GM20000 (cell line): ENCODE measurements around the gene AK4.
A peak's percentile ranks its signal among the peaks of the same experiment; 100 is the strongest.

Experiments
- DNase-seq: peaks from one replicate; pipeline ENCODE4 v3.0.0; 2012; ENCODE audit warnings: low spot score
- TF ChIP-seq, protein P1 (sequence below): IDR thresholded peaks from 2 replicates; pipeline ENCODE4 v1.5.1; 2012; ENCODE audit warnings: mild to moderate bottlenecking, control low read depth; ENCODE audit errors: extremely low read depth, missing control alignments

The AK4 gene

DNA sequence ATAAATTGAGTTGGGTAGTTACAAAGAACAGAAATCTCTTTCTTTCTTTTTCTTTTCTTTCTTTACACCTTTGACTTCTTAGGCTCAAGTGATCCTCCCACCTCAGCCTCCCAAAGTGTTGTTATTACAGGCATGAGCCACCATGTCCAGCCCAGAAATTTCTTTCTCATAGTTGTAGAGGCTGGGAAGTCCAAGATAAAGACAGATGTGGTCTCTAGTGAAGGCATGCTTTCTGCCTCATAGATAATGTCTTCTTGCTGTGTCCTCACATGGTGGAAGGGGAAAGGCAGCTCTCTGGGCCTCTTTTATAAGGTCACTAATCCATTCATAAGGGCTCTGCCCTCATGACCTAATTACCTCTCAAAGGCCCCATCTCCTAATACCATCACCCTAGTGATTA, 97.3 kb downstream of the AK4 start:
- DNase-seq, result no peak
- TF ChIP-seq, protein P1, sequence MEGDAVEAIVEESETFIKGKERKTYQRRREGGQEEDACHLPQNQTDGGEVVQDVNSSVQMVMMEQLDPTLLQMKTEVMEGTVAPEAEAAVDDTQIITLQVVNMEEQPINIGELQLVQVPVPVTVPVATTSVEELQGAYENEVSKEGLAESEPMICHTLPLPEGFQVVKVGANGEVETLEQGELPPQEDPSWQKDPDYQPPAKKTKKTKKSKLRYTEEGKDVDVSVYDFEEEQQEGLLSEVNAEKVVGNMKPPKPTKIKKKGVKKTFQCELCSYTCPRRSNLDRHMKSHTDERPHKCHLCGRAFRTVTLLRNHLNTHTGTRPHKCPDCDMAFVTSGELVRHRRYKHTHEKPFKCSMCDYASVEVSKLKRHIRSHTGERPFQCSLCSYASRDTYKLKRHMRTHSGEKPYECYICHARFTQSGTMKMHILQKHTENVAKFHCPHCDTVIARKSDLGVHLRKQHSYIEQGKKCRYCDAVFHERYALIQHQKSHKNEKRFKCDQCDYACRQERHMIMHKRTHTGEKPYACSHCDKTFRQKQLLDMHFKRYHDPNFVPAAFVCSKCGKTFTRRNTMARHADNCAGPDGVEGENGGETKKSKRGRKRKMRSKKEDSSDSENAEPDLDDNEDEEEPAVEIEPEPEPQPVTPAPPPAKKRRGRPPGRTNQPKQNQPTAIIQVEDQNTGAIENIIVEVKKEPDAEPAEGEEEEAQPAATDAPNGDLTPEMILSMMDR, result no peak

DNA sequence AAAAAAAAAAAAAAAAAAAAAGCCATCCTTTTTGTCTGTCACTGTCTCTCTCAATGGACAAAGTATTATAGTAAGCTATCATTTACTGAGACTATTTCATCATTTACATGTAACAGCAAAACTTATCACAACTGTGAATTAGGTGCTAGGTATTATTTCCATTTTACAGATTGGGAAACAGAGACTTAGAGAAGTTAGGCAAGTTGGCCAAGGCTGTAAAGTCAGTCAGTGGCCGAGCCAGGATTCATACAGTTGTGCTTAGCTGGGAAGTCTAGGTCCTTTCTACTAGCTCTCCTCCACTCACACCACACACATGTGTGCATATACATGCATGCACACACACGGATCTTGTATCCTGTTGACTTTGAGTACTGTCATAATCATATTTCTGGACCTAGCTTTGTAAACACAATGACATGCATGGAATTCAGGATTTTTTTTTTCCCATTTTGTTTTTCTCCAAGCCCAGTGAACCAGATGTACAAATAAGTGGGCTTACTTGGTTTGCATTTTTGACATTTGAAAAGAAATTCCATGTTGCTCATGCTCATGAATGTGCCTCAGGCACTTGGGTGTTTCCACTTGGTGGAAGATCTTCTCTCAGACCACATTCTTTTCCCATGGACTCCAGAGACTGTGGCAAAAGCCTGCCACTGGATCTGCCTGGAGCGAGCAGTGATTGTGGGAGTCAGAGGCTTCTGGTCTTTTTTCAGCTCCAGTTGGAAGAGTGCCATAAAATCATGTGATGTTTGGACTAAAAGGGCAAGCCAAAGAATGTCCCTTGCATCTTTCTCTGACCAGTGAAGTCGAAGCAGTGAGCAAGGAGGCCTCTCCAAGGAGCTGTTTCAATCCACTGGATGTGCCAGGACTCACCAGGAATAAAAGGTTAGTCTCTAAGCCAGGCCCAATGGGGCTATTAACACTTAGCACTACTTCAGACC, 99.7 kb downstream of the AK4 start:
- TF ChIP-seq, protein P1, result no peak

DNA sequence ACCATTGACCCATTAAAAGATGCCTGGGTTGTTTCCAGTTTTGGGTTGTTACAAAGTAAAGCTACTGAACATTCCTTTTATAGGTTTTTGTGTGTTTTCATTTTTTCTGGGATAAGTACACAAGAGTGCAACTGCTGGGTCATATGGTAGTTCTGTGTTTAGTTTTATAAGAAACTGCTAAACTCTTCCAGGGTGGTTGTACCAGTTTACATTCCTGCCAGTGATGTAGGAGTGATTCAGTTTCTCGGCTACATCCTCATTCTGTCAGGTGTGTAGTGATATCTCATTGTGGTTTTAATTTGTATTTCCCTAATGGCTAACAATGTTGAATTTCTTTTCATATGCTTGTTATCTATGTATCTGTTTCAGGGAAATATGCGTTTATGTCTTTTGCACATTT, 102.8 kb downstream of the AK4 start:
- TF ChIP-seq, protein P1, result no peak
- DNase-seq, result no peak

More for the DNA sequence above, 99.7 kb downstream of the AK4 start:
- DNase-seq, result no peak

DNA sequence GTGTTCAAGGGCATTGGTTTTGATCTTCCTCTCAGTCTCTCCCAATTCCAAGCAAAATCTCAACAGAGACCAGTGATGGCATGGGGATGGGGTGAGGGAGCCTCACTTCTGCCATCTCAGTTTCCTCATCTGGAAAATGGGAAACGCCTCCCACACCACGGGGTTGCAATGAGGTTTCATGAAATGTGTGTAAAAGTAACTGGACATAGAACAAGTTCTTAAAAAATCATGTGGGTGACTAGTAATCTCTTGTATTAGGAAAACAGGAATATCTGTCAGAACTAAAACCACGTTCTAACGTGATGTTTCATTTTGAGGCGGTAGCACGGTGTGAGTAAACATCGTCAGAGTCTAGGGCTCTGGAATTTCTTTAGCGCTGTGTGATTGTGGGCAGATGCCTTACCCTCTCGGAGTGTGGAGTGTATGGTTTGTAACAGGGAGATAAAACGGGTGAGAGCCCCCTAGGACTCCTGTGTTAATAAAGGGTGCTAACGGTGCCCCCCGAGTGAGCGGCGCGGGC, 105.9 kb downstream of the AK4 start:
- TF ChIP-seq, protein P1, result no peak
- no peak for DNase-seq

DNA sequence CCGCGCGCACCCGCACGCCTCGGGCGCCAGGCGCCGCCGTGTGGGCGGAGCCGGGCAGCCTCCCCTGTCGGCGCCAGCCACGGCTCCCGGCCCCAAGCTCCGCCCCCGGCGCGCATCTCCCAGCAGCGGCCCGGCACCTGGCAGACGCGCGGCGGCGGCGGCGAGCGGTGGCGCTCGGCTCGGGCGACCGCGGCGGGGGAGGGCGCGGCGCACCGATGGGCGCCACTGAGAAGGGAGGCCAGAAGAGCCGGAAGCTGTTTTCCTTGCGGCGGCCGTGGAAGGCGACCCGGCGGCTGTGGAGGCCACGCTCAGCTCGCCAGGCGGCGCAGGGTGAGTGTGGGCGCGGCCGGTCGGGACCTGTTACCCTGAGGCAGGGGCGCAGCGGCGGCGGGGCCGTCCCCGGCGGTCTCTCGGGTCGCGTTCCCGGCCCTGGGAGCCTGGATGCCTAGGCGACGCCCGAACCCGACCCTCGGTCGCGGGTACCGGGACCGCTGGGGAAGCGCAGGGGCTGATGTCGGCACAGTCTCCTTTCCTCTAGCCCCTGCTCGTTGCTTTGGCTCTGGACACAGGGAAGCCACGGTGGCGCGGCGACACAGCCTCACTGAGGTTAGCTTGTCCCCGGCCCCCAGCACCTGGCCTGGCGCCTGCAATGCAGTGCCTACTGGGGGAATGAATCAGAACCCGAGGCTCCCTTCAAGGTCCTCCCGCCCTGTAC, 106.5 kb downstream of the AK4 start:
- TF ChIP-seq, protein P1, result no peak
- peak; percentile 96 for DNase-seq

DNA sequence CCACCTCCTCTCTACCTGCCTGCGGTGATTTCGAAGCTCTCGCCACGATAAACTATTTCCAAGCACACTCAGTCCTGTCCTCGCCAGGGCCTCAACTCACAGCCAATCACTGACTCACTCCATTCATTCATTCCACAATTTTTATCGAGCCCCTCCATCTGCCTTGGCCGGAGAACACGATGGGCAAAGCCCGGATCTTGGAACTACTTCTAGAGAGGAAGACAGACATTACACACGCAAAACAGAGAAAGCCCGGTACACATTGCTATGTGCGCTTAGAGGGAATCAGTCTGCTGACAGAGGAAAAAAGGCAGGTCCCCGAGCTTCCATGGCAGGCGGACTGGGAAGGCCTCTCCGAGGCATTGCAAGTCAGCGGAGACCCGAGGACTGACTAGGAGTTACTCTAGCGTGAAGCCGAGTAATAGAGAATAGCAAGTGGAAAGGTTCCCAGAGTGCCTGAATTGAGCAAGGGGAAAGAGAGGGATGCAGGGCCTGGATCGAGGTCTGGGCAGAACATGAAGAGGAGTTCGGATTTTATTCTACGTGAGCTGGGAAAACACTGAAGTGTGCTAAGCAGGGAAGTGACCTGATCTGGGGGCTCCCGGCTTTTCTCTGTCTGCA, 107.1 kb downstream of the AK4 start:
- DNase-seq, result no peak
- TF ChIP-seq, protein P1, result no peak
